Nephron (organoid): ENCODE measurements around the gene SLC25A36.

ENCODE experiments used
- H3K27ac Mint-ChIP-seq, 3 experiments: 2 replicates each; pipeline ENCODE4 v1.8.0; 2020; ENCODE audit warnings: mixed read lengths in 3 of 3, mild to moderate bottlenecking in 2 of 3, moderate library complexity in 1 of 3
- H3K27me3 Mint-ChIP-seq: 2 replicates; pipeline ENCODE4 v1.8.0; 2021; ENCODE audit warnings: low read depth, mild to moderate bottlenecking, moderate library complexity, mixed read lengths
- H3K36me3 Mint-ChIP-seq: 2 replicates; pipeline ENCODE4 v1.8.0; 2020; ENCODE audit warnings: low read depth, mixed read lengths
- H3K4me1 Mint-ChIP-seq: 2 replicates; pipeline ENCODE4 v1.8.0; 2020; ENCODE audit warnings: mixed read lengths
- H3K4me3 Mint-ChIP-seq, 3 experiments: 2 replicates each; pipeline ENCODE4 v1.8.0; 2020; ENCODE audit warnings: mild to moderate bottlenecking in 3 of 3, mixed read lengths in 3 of 3, moderate library complexity in 2 of 3
- H3K9me3 Mint-ChIP-seq: 2 replicates; pipeline ENCODE4 v1.8.0; 2020; ENCODE audit warnings: mixed read lengths
- TF ChIP-seq, protein P1 (sequence below), 3 experiments: fragments of 200-600 bp; sonication (generic); IDR thresholded peaks; one replicate each; pipeline ENCODE4 v1.5.0; 2021; ENCODE audit warnings: antibody characterized with exemption in 3 of 3; ENCODE audit not compliant: unreplicated experiment in 3 of 3

The SLC25A36 gene

DNA sequence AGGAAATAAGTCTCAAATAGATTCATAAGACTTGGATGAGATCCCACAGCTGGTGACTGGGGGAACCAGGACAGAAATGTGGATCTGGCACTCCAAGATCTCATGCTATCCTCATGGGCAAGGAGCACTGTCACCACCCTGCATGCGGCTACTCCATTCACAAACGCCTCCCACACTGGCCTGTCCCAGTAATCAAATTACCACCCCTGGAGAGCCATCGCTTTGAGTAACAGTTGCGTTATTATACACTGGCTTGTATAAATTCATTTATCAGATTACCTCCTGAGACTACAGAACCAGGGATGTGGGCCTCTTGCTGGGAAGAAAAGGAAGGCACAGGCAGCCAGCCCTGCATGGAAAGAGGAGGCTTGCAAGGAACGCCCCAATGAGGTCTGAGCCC, 27.9 kb upstream of the SLC25A36 start:
- Mint-ChIP-seq H3K4me3 (no peak overlapping the region), H3K9me3 (no peaks in the 10 kb centered on the region), H3K4me1 (peaks cover 26% of the 10 kb centered on the region), H3K27ac (peak overlapping the region in 1 of 3 experiments; percentile 31), H3K27me3 (peaks cover 15% of the 10 kb centered on the region), H3K36me3 (no peaks in the 10 kb centered on the region)
- TF ChIP-seq, protein P1, sequence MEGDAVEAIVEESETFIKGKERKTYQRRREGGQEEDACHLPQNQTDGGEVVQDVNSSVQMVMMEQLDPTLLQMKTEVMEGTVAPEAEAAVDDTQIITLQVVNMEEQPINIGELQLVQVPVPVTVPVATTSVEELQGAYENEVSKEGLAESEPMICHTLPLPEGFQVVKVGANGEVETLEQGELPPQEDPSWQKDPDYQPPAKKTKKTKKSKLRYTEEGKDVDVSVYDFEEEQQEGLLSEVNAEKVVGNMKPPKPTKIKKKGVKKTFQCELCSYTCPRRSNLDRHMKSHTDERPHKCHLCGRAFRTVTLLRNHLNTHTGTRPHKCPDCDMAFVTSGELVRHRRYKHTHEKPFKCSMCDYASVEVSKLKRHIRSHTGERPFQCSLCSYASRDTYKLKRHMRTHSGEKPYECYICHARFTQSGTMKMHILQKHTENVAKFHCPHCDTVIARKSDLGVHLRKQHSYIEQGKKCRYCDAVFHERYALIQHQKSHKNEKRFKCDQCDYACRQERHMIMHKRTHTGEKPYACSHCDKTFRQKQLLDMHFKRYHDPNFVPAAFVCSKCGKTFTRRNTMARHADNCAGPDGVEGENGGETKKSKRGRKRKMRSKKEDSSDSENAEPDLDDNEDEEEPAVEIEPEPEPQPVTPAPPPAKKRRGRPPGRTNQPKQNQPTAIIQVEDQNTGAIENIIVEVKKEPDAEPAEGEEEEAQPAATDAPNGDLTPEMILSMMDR (IDR thresholded peaks at IDR 0.05; ENCODE audit: unreplicated experiment in 3 of 3): no peak

DNA sequence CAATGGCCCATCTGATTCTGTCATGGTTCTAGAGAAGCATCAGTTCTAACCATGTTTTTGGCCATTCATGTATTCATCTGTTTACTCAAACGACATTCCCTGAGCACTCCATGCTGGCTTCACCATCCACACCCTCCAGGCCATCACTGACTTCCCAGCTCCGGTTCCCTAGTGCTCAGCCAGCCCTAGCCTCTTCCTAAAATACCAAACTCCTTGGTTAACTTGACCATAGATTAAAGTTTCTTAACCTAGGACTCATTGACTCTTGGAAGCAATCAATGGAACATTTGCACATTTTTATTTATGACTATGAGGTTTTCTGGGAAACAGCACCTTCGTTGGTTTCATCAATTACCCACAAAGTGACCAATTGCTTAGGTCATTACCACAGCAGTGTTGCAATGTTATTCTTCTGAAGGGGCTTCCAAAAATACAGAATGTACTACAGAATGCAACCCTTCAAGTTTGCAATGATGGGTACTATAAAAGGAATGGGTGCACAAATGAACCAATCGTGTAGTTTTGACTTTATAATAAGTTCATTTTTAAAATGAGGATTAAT, 27.2 kb upstream of the SLC25A36 start:
- no peaks in the 10 kb centered on the region for H3K9me3 Mint-ChIP-seq
- H3K36me3 Mint-ChIP-seq: no peaks in the 10 kb centered on the region
- peak overlapping the region in 2 of 3 experiments; percentile 31 to 43 for H3K27ac Mint-ChIP-seq
- TF ChIP-seq, protein P1 (IDR thresholded peaks at IDR 0.05; ENCODE audit: unreplicated experiment in 3 of 3): no peak
- no peak overlapping the region for H3K4me3 Mint-ChIP-seq
- peaks cover 26% of the 10 kb centered on the region for H3K4me1 Mint-ChIP-seq
- peaks cover 18% of the 10 kb centered on the region for H3K27me3 Mint-ChIP-seq

DNA sequence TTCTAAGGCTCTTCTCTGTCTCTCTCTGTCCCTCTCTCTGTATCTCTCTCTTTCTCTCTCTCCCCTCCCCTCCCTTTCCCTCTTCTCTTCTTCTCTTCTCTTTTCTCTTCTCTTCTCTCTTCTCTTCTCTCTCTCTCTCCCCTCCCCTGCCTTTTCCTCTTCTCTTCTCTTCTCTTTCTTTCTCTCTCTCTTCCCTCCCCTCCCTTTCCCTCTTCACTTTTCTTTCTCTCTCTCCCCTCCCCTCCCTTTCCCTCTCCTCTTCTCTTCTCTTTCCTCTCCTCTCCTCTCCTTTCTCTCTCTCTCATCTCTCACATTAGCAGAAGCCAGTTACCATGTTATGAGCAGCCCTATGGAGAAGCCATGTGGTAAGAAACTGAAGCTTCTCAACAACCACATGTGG, 25.0 kb upstream of the SLC25A36 start:
- Mint-ChIP-seq H3K4me1 (peaks cover 18% of the 10 kb centered on the region), H3K36me3 (no peaks in the 10 kb centered on the region), H3K27me3 (peaks cover 23% of the 10 kb centered on the region), H3K4me3 (no peak overlapping the region), H3K9me3 (no peaks in the 10 kb centered on the region), H3K27ac (peak overlapping the region in 1 of 3 experiments; percentile 88)
- TF ChIP-seq, protein P1 (IDR thresholded peaks at IDR 0.05; ENCODE audit: unreplicated experiment in 3 of 3): no peak

DNA sequence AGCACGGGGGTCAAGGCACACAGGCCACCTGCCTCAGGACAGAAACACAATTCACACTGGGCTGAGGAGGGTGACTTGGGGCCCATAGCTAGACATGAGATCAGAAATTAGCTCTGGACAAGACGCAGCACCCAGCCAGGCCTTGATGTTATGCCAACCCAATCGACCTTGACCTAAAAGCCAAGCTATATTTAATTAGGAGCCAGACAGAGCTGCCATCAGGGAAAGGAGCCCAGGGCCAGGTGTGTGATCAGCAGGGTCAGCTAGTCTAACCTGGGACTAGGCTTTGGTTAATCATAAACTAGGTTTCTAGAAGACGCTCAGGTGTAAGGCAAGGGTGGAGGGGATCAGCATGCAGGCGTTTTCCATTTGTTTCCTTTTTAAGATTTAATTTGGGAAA, 23.9 kb upstream of the SLC25A36 start:
- peak overlapping the region; percentile 25 to 88 (median 64) for H3K27ac Mint-ChIP-seq
- no peaks in the 10 kb centered on the region for H3K9me3 Mint-ChIP-seq
- H3K27me3 Mint-ChIP-seq: peaks cover 23% of the 10 kb centered on the region
- H3K4me1 Mint-ChIP-seq: peaks cover 9% of the 10 kb centered on the region
- no peak overlapping the region for H3K4me3 Mint-ChIP-seq
- TF ChIP-seq, protein P1 (IDR thresholded peaks at IDR 0.05; ENCODE audit: unreplicated experiment in 3 of 3): no peak
- H3K36me3 Mint-ChIP-seq: no peaks in the 10 kb centered on the region

DNA sequence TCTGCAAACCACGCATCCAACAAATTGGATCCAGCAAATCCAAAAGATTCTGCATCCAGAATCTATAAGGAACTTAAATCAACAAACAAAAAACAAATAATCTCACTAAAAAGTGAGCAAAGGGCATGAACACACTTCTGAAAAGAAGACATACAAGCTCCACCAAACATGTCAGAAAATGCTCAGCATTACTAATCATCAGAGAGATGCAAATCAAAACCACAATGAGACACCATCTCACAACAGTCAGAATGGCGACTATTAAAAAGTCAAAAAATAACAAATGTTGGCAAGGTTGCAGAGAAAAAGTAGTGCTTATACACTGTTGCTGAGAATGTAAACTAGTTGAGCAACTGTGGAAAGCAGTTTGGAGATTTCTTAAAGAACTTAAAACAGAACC, 21.6 kb upstream of the SLC25A36 start:
- Mint-ChIP-seq H3K36me3 (no peaks in the 10 kb centered on the region), H3K27ac (no peak overlapping the region), H3K9me3 (no peaks in the 10 kb centered on the region), H3K4me1 (no peaks in the 10 kb centered on the region), H3K4me3 (no peak overlapping the region), H3K27me3 (peaks cover 23% of the 10 kb centered on the region)
- TF ChIP-seq, protein P1 (IDR thresholded peaks at IDR 0.05; ENCODE audit: unreplicated experiment in 3 of 3): no peak

DNA sequence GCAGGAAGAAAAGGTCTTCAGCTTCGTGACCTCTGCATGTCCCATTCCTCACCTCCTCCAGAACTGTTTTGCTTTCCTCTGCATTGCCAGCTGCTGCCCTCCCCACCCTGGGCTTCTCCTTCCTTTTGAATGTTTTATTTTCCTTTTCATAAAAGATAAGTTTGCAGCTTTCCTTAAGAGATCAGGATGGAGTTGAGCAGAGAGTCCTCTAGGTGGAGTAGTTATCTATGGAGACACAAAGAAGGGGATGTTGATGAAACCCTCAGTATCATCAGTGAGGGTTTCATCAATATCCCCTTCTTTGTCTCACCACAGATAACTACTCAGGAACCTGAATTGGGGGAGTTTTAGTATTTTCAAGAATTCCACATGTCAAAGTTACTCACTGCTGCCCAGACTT, 19.0 kb upstream of the SLC25A36 start:
- H3K4me1 Mint-ChIP-seq: no peaks in the 10 kb centered on the region
- H3K27ac Mint-ChIP-seq: no peak overlapping the region
- TF ChIP-seq, protein P1 (IDR thresholded peaks at IDR 0.05; ENCODE audit: unreplicated experiment in 3 of 3): peak; percentile 44 to 55 (median 53)
- peaks cover 14% of the 10 kb centered on the region for H3K27me3 Mint-ChIP-seq
- H3K4me3 Mint-ChIP-seq: no peak overlapping the region
- H3K36me3 Mint-ChIP-seq: no peaks in the 10 kb centered on the region
- no peaks in the 10 kb centered on the region for H3K9me3 Mint-ChIP-seq
